HCT116 (cell line): ENCODE results near the gene CORO7. TPM values are rescaled to one million over a fixed set of nuclear protein-coding genes. Genes with fewer than 3 reads are reported as not detected.

Experiments
- ATAC-seq: fragments of 200-7000 bp; cut with Tn5 transposase; 2 replicates; pipeline ENCODE4 v1.9.1; 2020; ENCODE audit warnings: mild to moderate bottlenecking, moderate library complexity
- BruUV-seq: library from RNA; stranded (reverse); fragments of 400-500 nt; replicated peaks from 2 replicates; lab custom pipeline; 2021; lab: Mats Ljungman, UMichigan
- CTCF ChIA-PET: fragments of 300-600 bp; sonication (Branson Sonifier 250); formaldehyde crosslinking; loops from one replicate; lab custom pipeline; 2021; ENCODE audit warnings: antibody characterized with exemption; lab: Charles Lee
- POLR2A ChIA-PET: fragments of 300-600, 350-600 bp; sonication (Branson Sonifier 250); formaldehyde crosslinking; loops from one replicate; lab custom pipeline; 2021; ENCODE audit warnings: antibody characterized with exemption; lab: Charles Lee
- RAD21 ChIA-PET, 2 experiments: fragments of 300-600 bp; sonication (Branson Sonifier 250); formaldehyde crosslinking; loops; one replicate each; lab custom pipeline; 2023; ENCODE audit warnings: low total read pairs in 2 of 2; ENCODE audit not compliant: uncharacterized antibody in 2 of 2, unreplicated experiment in 2 of 2, low non-redundant PET in 1 of 2; lab: Charles Lee
- DNase-seq: peaks from one replicate; pipeline ENCODE4 v3.0.0-alpha.2; 2010; ENCODE audit warnings: low read depth, low spot score
- H2AFZ ChIP-seq: fragments of 200-600 bp; shearing (Covaris generic), sonication (generic); 2 replicates; pipeline ENCODE4 v1.6.1; 2017; ENCODE audit warnings: low read depth, mixed run types, mixed read lengths, antibody characterized with exemption, low read length; ENCODE audit not compliant: poor library complexity, severe bottlenecking
- H3K27ac ChIP-seq: 2 replicates; pipeline ENCODE4 v1.5.1; 2012; ENCODE audit warnings: low read depth, low read length
- H3K27me3 ChIP-seq: fragments of 200-600 bp; sonication (generic); 2 replicates; pipeline ENCODE4 v1.6.1; 2016; ENCODE audit warnings: mixed run types, low read length, mixed read lengths; ENCODE audit not compliant: insufficient read depth
- H3K36me3 ChIP-seq, 2 experiments: fragments of 200-500 bp in 1 of 2; fragments of 200-600 bp in 1 of 2; sonication (Bioruptor generic) in 1 of 2; sonication (generic) in 1 of 2; 2 replicates each; pipeline versions ENCODE4 v1.5.1 to v1.6.1; 2014 to 2016; ENCODE audit warnings: low read length in 2 of 2, inconsistent platforms in 1 of 2, mixed read lengths in 1 of 2, mixed run types in 1 of 2; ENCODE audit not compliant: insufficient read depth in 2 of 2, control insufficient read depth in 1 of 2
- H3K4me1 ChIP-seq, 2 experiments: fragments of 200-600 bp in 1 of 2; sonication (generic) in 1 of 2; 2 replicates each; pipeline versions ENCODE4 v1.5.1 to v1.6.1; 2012 to 2017; ENCODE audit warnings: low read length in 2 of 2, inconsistent platforms in 1 of 2, mild to moderate bottlenecking in 1 of 2, mixed read lengths in 1 of 2, mixed run types in 1 of 2, moderate library complexity in 1 of 2; ENCODE audit not compliant: insufficient read depth in 2 of 2, control insufficient read depth in 1 of 2
- H3K4me2 ChIP-seq: fragments of 200-600 bp; sonication (generic); 2 replicates; pipeline ENCODE4 v1.6.1; 2017; ENCODE audit warnings: mixed run types, low read length, mixed read lengths
- H3K4me3 ChIP-seq, 2 experiments: fragments of 200-600 bp in 1 of 2; sonication (generic) in 1 of 2; replicated peaks in 1 of 2; 2 replicates each; pipeline ENCODE4 v1.5.1; 2011 to 2016; ENCODE audit warnings: low read length in 2 of 2, control low read depth in 1 of 2, low read depth in 1 of 2, mild to moderate bottlenecking in 1 of 2, mixed read lengths in 1 of 2, mixed run types in 1 of 2
- H3K79me2 ChIP-seq: fragments of 200-600 bp; sonication (generic); 2 replicates; pipeline ENCODE4 v1.6.1; 2017; ENCODE audit warnings: mild to moderate bottlenecking, mixed run types, low read length, moderate library complexity, mixed read lengths; ENCODE audit not compliant: insufficient read depth
- H3K9ac ChIP-seq: fragments of 200-600 bp; sonication (generic); 2 replicates; pipeline ENCODE4 v1.6.1; 2016; ENCODE audit warnings: low read length, mixed read lengths
- H3K9me2 ChIP-seq: fragments of 200-600 bp; sonication (generic), shearing (Covaris generic); 2 replicates; pipeline ENCODE4 v1.6.1; 2017; ENCODE audit warnings: mixed run types, mild to moderate bottlenecking, moderate library complexity; ENCODE audit not compliant: insufficient read depth
- H3K9me3 ChIP-seq, 2 experiments: fragments of 200-500 bp in 1 of 2; fragments of 200-600 bp in 1 of 2; sonication (Bioruptor generic) in 1 of 2; sonication (generic) in 1 of 2; 2 replicates each; pipeline ENCODE4 v1.6.1; 2014 to 2017; ENCODE audit warnings: low read length in 2 of 2, mixed read lengths in 2 of 2, inconsistent platforms in 1 of 2, low read depth in 1 of 2, mild to moderate bottlenecking in 1 of 2, mixed run types in 1 of 2, moderate library complexity in 1 of 2; ENCODE audit not compliant: control insufficient read depth in 1 of 2, insufficient read depth in 1 of 2
- H4K20me1 ChIP-seq: fragments of 200-600 bp; sonication (generic), shearing (Covaris generic); 2 replicates; pipeline ENCODE4 v1.6.1; 2017; ENCODE audit warnings: mixed run types, mild to moderate bottlenecking, moderate library complexity; ENCODE audit not compliant: insufficient read depth
- ELF1 ChIP-seq: IDR thresholded peaks from 2 replicates; pipeline ENCODE4 v1.6.1; 2012; ENCODE audit warnings: low read depth, borderline replicate concordance
- EZH2phosphoT487 ChIP-seq: fragments of 200-600 bp; IDR thresholded peaks from 2 replicates; pipeline ENCODE4 v1.6.1; 2018; ENCODE audit warnings: antibody characterized with exemption, borderline replicate concordance
- JUND ChIP-seq: IDR thresholded peaks from 2 replicates; pipeline ENCODE4 v1.6.1; 2012
- POLR2A ChIP-seq: IDR thresholded peaks from 2 replicates; pipeline ENCODE4 v1.7.0; 2011; ENCODE audit warnings: borderline replicate concordance; ENCODE audit not compliant: insufficient read depth, insufficient read length; ENCODE audit errors: extremely low read depth
- POLR2AphosphoS5 ChIP-seq: IDR thresholded peaks from 2 replicates; pipeline ENCODE4 v1.6.1; 2011; ENCODE audit warnings: mild to moderate bottlenecking, low read depth, low read length, moderate library complexity
- SIN3A ChIP-seq: IDR thresholded peaks from 2 replicates; pipeline ENCODE4 v1.6.1; 2012; ENCODE audit warnings: low read depth
- SRF ChIP-seq: IDR thresholded peaks from 2 replicates; pipeline ENCODE4 v1.6.1; 2012; ENCODE audit warnings: low read depth
- ZFX ChIP-seq: fragments of 450-650 bp; IDR thresholded peaks from 2 replicates; pipeline ENCODE4 v1.6.1; 2017
- intact Hi-C: fragments of 100-400 bp; cut with micrococcal nuclease; formaldehyde crosslinking; loops from 2 replicates; pipeline ENCODE4 v1.10.0; 2022
- total RNA-seq: library from RNA; stranded (reverse); gene quantifications from one replicate; pipeline ENCODE4 v1.2.1, GENCODE V29; 2021; ENCODE audit not compliant: unreplicated experiment
- TF ChIP-seq, protein P1 (sequence below): IDR thresholded peaks from 2 replicates; pipeline ENCODE4 v1.6.1; 2012
- TF ChIP-seq, protein P2 (sequence below): IDR thresholded peaks from 2 replicates; pipeline ENCODE4 v1.6.1; 2012; ENCODE audit warnings: low read depth

Gene CORO7
- total RNA-seq, 1 experiment from 2014 or later = 21.3 TPM

DNA sequence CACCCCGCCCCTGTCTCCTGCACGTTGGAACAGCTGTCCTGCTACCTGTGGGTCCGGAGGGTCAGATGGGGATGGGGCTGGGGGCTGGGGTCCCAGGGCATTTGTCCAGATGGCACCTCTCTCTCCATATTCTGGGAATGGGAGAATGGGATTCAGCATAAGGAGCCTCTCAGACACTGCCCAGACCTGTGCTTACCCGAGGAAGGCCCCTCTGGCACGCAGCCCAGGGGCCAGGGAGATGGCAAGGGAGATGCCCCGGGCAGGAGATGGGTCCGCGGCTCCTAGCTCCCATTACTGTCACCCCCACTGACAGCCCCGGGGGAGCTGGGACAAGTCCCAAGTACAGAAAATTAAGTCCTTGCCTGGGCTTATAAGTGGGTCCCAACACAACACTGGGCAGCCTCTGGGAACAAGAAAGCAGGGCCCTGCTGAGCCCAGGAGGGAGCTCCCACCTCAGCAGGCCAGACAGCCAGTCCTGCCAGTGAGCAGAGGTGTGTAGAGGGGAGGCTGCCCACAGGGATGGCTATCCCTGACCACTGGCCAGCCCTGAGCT, 43.0 kb downstream of the CORO7 start:
- BruUV-seq = no TSS peak
- Histone ChIP-seq H3K79me2 (peaks cover 17% of the 10 kb centered on the region; the same call in 1 of the 2 replicates), H3K4me3 (peak overlapping the region in 1 of 2 experiments; percentile 80; a peak in 3 of 4 replicates), H4K20me1 (no peaks in the 10 kb centered on the region), H3K9ac (peak overlapping the region; percentile 52), H3K4me1 (peaks cover 44 to 77% of the 10 kb centered on the region in 2 experiments), H2AFZ (no peak overlapping the region), H3K9me2 (no peaks in the 10 kb centered on the region), H3K27ac (peak overlapping the region; percentile 72), H3K27me3 (no peaks in the 10 kb centered on the region), H3K4me2 (peak overlapping the region; percentile 99), H3K9me3 (no peaks in the 10 kb centered on the region), H3K36me3 (no peaks in the 10 kb centered on the region)
- TF ChIP-seq SRF (no peak), POLR2AphosphoS5 (no peak), ELF1 (no peak), POLR2A (no peak), JUND (no peak), SIN3A (no peak), ZFX (no peak), EZH2phosphoT487 (no peak)
- TF ChIP-seq, protein P1, sequence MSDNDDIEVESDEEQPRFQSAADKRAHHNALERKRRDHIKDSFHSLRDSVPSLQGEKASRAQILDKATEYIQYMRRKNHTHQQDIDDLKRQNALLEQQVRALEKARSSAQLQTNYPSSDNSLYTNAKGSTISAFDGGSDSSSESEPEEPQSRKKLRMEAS = no peak
- TF ChIP-seq, protein P2, sequence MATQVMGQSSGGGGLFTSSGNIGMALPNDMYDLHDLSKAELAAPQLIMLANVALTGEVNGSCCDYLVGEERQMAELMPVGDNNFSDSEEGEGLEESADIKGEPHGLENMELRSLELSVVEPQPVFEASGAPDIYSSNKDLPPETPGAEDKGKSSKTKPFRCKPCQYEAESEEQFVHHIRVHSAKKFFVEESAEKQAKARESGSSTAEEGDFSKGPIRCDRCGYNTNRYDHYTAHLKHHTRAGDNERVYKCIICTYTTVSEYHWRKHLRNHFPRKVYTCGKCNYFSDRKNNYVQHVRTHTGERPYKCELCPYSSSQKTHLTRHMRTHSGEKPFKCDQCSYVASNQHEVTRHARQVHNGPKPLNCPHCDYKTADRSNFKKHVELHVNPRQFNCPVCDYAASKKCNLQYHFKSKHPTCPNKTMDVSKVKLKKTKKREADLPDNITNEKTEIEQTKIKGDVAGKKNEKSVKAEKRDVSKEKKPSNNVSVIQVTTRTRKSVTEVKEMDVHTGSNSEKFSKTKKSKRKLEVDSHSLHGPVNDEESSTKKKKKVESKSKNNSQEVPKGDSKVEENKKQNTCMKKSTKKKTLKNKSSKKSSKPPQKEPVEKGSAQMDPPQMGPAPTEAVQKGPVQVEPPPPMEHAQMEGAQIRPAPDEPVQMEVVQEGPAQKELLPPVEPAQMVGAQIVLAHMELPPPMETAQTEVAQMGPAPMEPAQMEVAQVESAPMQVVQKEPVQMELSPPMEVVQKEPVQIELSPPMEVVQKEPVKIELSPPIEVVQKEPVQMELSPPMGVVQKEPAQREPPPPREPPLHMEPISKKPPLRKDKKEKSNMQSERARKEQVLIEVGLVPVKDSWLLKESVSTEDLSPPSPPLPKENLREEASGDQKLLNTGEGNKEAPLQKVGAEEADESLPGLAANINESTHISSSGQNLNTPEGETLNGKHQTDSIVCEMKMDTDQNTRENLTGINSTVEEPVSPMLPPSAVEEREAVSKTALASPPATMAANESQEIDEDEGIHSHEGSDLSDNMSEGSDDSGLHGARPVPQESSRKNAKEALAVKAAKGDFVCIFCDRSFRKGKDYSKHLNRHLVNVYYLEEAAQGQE = no peak
- RAD21 ChIA-PET = interaction anchor here in 1 of 2 experiments (1.0 kb wide), 1 partner anchor 14 kb away, joined by 3 read pairs; no protein-coding TSS in a partner anchor
- intact Hi-C loops = no loop called here
- CTCF ChIA-PET = interaction anchor here (3.3 kb wide), 1 partner anchor 30 kb away, joined by 23 read pairs; no protein-coding TSS in a partner anchor
- POLR2A ChIA-PET = interaction anchor here (0.9 to 1.1 kb wide), 2 partner anchors 18 to 89 kb away, joined by 3 to 6 read pairs; no protein-coding TSS in a partner anchor
- ATAC-seq (peak; percentile 15; the same call in 1 of the 2 replicates), DNase-seq (no peak)
